ENCODE measurements around the gene NSUN3.
A peak's percentile ranks its signal among the peaks of the same experiment; 100 is the strongest.
"Not testable (repeated sequence)": the region's sequence is repeated elsewhere in the genome, so short reads cannot be mapped to it uniquely, and the experiment has no call there.

Gene NSUN3

GRCh38 chr3:94062513-94063404, at the start of gene NSUN3, which contains the start of gene DHFR2:
NSUN3 (plus strand) TSS chr3:94063061; CDS start chr3:94063127, 66 bp downstream.
DHFR2 (minus strand) TSS chr3:94062916; CDS start chr3:94061511, 1,405 bp downstream.
- peak; percentile 98 for DNase-seq

GRCh38 chr3:94015025-94015424, 47.8 kb upstream of the NSUN3 start:
- no peak for DNase-seq

DNA sequence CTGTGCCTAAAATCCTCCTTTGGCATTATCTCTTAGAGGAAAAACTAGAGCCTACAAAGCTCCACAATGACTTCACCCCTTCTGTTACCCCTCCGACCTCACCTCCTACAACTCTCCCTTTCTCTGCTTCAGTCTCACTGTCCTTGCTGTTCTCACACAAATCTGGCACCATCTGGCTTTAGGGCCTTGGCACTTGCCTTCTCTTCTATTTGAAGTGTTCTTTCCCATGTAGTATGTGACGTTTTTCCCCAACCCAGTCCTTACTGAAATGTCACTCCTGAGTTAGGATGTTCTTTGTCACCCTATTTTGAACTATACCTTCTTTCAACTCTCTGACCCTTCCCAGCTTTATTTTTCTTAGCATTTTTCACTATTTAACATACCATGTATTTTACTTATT, 43.2 kb upstream of the NSUN3 start:
- DNase-seq, result no peak

DNA sequence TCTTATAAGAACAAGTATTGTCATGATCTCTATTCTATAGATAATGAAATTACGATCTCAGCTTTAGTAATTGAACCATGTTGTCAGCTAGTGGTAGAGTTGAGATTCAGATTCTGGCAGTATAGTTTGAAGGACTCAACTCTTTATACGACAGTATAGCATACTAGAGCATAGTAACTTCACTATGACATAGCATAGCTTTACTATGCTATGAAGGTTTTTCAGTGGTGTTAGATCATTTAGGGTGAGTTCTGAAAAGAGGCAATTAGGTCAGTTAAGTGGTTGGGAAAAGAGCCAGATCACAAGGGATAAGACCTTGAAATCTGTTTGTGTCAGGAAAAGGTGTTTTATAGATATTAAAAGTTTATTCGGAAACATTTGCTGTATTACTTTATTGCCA, 42.6 kb upstream of the NSUN3 start:
- DNase-seq, result no peak

DNA sequence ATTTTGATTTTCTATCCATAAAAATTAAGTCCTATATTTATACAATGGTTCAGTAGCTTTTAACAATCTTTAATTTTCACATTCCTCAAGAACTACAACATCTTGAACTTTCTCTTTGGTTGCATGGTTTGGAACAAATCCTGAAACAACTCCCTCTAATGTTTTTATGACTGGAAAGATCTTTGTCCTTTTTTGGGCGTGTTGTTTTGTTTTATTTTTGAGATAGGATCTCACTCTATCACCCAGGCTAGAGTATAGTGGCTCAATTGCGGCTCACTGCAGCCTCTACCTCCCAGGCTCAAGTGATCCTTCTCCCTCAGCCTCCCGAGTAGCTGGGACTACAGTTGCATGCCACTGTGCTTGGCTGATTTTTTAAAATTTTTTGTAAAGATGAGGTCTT, 38.5 kb upstream of the NSUN3 start:
- DNase-seq, result no peak

- no peak for DNase-seq
These were observed 36.2 kb upstream of the NSUN3 start for GRCh38 chr3:94026623-94027022.

- DNase-seq, result no peak
These were observed 34.6 kb upstream of the NSUN3 start, which contains the start of gene STX19 for GRCh38 chr3:94028093-94028837. STX19 (minus strand) TSS chr3:94028597; CDS start chr3:94015269, 13,328 bp downstream.

DNA sequence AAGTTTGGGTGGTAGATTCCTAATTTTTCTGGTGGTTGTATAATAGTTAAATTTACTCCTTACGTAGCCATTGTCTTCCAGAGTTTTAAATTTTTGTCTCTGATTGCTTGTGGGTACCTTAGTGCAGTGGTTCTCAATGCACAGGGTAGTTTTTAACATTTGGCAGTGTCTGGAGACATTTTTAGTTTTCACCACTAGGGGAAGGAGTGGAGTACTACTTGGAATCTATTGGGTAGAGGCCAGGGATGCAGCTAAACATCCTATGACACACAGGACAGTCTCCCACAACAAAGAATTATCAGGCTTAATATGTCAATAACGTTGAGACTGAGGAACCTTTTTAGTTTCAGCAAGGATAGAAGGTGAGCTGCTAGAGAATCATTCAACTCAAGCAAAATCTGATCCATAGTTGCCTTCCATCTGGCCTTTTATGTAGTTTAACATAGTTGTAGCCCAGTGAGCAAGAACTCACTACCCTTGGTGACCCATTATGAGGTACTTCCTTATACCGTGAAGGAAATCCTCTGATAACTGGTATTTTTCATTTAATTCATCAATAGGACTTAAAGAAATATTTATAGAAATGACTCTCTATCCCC, 25.9 kb upstream of the NSUN3 start:
- peak; percentile 37 for DNase-seq

DNA sequence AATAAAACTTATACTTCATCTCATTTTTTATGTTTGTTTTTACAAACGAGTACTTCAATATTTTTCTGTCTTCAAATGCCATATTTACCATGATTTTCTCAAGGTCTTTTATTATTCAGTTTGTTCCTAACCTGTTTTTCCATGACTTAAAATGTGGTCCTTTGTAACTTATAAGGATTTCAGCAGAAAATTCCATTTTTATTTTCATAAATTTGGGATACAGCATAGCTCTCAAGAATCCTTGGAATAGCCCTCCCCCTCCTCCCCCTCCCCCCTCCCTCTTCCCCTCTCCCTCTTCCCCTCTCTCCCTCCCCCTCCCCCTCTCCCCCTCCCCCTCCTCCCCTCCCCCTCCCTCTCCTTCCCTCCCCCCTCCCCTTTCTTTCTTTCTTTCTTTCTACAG, 19.6 kb upstream of the NSUN3 start:
- DNase-seq, result no peak

- not testable (repeated sequence) for DNase-seq
These were observed 18.5 kb upstream of the NSUN3 start for GRCh38 chr3:94044100-94044936.

DNA sequence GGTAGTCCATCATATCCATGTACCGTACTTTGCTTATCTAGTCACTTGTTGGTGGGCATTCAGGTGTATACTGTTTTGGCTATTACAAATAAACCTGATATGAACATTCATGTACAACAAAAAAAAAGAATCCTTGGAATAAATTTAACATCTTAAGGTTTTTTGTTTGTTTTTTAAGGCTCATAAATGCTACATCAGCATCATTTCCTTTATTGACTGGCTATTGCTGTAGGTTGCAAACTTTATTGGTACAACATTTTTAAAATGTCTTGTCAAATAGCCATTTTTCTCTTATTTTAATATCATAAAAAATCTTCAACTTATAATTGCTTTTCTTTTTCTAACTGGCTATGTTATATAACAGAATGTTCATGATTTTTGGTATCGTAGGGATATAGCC, 16.3 kb upstream of the NSUN3 start:
- no peak for DNase-seq

DNA sequence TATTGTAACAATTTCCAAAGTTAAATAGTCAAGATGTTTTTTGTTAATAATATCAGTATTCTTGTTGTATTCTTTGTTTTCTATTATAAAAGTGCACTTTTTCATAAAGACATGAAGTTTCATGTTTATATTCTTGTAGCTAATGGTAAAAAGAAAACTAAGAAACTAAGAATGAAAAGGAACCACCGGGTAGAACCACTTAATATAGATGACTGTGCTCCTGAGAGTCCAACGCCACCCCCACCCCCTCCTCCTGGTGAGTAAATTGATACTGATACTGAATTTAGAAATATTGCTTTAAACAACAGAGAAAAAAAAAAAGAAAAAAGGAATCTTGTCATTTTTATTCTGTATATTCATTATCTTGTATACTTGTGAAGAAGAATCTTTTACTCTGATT, 13.6 kb upstream of the NSUN3 start:
- no peak for DNase-seq

DNA sequence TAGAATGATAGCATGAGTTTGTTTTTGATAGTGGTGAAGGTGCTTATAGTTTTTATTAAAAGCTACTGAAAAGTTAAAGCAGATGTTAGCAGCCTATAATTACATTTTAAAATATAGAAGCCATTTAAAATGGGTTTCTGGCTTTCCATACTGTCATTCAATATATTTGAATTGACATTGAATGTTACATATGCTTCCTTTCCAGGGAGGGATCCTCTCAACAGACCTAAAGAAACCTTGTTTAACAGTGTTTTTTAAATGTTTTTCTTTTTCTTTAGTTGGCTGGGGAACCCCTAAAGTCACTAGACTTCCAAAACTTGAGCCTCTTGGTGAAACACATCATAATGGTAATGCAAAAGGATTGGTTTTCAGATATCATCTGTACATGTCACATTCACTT, 12.3 kb upstream of the NSUN3 start:
- DNase-seq, result no peak

DNA sequence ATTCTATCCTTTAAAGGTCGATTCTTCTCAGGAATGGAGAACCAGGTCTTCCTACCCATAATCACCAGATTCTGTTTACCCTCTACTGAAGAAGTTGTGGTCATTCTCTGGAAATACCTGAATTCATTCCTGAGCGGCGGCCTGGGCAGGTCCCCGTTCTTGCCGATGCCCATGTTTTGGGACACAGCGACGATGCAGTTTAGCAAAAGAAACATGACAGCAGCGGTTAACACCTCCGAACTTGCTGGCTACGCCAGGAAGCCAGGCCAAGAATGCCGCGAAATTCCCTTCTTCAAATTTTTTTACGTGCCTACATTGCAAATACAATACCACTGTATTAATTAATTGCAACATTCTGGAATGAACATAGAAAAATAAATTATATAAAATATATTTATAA, 1.6 kb upstream of the NSUN3 start:
- DNase-seq, result no peak

GRCh38 chr3:94063496-94064119, 747 bp downstream of the NSUN3 start:
- peak; percentile 52 for DNase-seq

DNA sequence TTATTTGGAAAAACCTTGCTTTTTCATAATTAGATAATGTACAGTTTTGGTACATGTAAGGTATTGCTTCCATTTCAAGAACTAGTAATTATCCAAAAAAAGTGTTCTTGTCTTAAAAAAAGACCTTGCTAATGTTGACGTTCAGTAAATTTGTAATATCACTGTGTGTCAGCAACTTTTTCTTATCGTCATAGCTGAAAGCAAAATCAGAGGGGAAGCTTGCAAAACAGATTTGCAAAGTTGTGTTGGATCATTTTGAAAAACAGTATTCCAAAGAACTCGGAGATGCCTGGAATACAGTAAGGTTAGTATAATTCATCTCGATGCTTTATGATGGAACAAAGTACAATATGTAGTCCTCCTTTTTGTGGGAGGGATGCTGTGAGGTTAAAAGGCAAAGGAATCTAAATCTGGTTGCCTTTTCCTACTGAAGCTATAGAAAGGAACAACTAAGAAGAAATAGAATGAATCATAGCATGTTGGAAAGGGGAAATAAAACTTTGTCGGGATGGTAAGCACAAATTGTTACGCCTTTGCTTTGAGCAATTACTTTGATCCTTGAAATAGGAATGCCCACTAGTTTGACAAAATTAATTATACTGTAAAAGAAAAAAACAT, 1.5 kb downstream of the NSUN3 start:
- DNase-seq, result peak; percentile 50

GRCh38 chr3:94065122-94065521, 2.3 kb downstream of the NSUN3 start:
- DNase-seq, result no peak

- no peak for DNase-seq
These were observed 3.1 kb downstream of the NSUN3 start for GRCh38 chr3:94065819-94066480.

GRCh38 chr3:94066506-94067500, 3.9 kb downstream of the NSUN3 start:
- no peak for DNase-seq

Data from OCI-M1 (cell line).